GM21619 (cell line): ENCODE data around the gene REN.

ENCODE experiments used
- ATAC-seq: cut with Tn5 transposase; IDR thresholded peaks from one replicate; pipeline ENCODE4 v1.9.1; 2021; ENCODE audit not compliant: unreplicated experiment

REN gene

DNA sequence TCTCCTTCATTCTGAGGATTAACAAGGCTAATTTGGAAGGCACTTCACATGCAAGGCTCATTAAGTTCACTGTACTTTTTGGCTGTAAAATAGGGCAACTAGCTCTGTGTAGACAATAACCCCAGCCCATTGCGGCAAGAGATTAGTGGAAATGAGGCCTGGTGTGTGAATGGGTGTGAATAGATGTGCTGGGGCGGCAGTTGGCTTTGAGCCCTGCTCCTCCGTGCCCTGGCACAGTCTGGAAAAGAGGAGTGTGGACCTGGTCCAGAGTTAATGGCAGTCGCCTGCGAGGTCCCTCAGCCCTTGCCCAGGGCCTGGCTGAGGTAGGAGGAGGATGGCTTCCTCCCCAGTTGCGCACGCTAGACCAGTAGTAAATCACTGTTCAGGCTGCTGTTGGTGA, 25.3 kb upstream of the REN start:
- no peak for ATAC-seq

DNA sequence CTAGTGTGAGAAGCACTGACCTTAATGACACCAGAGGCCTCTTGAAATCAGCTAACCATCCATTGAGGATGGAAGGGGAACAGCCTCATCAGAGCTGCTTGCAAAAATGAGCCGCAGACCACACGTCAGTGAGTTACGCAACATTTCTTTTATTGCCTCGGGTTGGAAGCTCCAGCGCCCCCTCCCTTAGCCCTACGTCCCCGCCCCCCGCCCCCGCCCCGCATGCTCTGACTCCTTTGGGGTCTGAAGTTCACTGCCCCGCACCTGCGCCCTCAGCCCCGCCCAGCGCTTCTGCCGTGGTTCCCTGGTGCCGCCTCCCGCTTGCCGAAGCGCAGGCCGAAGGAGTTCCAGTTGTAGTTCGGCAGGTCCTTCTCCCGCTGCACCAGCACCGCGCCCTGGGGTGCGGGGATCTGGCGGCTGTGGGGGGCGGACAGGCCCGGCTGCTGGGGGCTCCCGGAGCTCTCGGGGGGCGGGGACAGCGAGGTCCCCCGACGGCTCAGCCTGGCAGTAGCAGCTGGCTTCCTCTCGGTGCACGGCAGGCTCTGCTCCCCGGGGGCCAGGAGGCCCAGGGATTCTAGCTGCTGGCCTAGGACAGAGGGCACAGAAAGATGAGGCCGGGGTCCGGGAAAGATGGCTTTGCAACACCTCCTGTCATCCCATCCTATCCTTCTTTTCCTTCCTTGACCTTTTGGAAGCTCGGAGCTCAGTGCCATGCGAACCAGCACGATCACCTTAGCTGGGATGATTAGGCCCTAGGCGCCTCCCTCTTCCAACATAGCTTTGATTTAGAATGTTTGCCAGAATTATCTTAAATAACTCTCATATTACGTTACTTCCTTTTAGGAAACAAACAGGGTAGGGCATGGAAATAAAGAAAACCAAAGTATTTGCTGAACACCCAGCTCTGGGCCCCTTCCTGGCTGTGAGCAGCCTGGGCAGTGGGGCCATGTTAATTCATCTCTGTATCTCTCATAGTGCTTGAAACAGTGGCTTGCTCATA, 24.4 kb upstream of the REN start:
- ATAC-seq, result no peak

GRCh38 chr1:204188959-204189639, 23.0 kb upstream of the REN start:
- no peak for ATAC-seq

DNA sequence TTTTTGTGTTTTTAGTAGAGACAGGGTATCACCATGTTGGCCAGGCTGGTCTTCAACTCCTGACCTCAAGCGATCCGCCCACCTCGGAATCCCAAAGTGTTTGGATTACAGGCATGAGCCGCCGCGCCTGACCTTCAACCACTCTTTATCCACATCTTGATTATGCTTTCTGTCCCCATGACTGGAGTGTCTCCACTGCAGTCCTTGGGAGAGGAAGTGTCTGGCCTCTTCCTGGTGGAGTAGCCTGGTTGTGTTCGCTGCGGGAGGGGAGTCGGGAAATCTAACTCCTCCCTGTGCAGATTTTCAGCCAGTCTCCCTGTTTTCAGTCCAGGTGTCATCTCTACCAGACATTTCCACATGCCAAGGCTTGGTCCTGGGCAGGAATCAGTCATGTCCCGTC, 20.5 kb upstream of the REN start:
- no peak for ATAC-seq

DNA sequence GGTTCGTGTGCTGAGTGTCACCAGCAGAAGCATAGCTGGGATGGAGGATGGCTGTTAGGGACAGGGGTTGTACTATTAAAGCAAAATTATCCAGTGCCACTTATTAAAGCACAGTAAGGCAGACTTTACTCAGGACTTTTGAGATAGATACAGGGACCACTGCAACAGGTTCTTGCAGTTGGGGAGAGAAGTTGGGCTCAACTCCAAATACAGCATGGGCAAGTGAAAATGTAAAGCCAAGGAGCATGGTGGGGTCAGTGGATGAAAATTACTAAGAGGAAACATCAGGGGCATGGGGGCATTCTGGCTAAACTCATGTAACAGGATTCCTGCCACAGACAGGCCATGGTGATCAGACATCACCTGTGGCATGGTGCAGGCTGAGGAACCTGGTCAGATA, 15.0 kb upstream of the REN start:
- ATAC-seq, result no peak

DNA sequence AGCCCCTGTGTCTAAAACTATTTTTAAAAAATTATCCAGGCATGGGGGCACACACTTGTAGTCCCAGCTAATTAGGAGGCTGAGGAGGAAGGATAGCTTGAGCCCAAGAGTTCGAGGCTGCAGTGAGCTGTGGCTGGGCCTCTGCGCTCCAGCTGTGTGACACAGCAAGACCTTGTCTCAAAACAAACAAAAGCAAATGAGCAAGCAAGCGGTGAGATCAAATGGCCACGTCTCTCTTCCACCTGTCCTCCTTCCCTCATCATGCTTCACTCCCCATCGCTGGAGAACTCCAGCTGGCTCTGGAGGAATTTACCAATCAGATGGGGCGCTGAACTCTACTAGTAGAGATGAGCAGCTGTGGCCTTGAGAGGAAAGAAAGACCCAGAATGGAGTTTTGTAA, 14.0 kb upstream of the REN start:
- ATAC-seq, result no peak

DNA sequence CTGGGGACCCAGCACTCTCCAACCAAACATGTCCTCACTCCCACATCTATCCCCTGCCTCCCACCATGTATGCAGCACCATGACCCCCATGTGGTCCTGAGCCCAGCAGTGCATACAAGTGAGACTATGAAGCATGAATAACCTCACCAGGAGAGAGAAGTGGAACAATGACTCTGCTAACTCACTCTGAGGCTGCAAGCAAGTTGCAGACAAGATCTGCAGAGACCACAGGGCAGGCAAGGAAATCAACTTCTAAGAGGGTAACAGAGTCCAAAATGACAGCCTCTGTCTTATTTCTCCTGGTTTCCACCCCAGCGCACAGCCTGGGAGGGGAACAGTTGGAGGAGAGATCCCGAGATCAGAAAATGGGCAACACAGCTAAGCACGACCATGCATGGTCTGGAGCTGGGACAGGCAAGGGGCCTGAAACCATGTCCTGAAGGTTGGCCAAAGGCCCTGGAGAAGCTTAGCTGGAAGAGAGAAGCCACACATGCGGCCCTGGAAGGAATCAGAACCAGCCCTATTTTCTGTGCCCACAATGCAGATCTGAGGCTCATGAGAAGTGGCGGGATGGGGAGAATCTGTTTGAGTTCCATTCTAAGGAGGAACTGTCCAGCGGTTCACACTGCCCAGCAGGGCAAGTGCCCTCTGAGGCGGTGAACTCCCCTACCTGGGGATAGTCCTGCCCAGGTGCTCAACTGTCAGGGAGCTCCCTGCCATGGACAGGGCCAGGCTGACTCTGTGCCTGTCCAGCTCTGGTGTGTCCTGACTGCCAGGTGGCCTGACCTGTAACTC, 12.5 kb upstream of the REN start:
- ATAC-seq, result no peak

DNA sequence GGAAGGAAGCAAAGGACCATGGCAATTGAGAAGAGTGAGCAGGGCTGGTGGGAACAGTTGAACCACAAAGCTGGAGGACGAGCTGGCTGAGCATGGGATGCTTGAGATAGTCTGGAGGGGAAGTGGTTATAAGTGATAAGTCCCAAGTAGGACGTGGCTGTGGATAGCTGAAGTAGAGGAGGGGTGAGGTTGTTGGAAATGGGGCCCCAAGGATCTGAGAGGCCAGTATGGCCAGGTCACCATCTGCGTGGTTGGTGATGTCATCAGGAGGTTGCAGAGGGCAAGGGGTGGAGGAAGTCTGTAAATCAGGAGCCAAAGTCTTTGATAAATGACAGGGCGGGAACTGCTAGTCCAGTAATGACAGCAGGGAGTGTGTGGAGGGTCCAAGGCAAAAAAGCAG, 11.0 kb upstream of the REN start:
- ATAC-seq, result no peak

- ATAC-seq, result no peak
Observed at GRCh38 chr1:204176049-204176448, 9.9 kb upstream of the REN start.

DNA sequence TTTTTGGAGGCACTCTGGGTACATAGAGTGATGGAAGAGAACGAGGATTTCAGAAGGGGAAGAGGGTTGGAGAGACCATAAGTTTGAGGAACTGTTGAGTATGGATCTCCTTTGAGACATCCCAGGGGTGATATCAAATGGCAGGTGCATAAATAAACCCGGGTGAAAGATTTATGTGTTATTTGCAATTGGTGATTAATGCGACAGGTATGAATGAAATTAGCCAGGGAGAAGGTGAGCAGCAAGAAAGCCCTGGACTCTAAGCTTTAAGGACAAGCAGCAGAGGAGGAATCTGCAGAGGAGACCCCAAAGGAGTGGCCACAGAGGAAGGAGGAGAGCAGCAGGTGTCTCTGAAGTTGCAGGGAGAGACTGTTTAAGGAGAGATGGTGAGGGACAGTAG, 8.8 kb upstream of the REN start:
- ATAC-seq, result no peak

DNA sequence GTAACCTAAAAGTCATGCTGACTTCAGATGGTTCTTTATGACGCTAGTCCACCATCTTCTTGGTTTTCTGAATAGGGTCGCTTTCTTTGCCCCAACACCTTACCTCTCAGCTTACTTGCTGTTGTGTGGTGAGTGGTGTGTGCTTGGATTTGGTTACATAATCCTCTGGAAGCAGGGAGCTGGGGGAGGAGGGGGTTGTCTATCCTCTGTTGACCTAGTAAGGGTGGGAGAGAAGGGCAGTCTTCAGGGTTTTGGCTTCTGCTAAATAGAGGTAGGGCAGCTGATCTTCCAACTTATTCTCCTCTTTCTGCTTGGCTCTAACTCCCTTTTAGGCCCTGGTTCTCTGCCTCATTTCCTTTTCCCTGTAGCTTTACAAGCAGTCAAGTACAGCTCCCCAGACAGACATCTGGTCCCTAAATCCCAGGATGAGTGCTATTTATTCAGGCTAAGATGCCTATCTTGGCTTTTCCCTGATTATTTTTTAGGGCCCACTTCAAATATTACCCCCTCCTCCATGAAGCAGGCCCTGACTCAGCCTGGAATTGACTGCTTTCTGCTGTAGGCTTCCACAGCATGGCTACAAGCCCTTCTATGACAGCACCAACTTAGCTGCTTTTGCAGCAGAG, 6.4 kb upstream of the REN start:
- no peak for ATAC-seq

GRCh38 chr1:204171751-204172178, 5.6 kb upstream of the REN start:
- ATAC-seq, result no peak

DNA sequence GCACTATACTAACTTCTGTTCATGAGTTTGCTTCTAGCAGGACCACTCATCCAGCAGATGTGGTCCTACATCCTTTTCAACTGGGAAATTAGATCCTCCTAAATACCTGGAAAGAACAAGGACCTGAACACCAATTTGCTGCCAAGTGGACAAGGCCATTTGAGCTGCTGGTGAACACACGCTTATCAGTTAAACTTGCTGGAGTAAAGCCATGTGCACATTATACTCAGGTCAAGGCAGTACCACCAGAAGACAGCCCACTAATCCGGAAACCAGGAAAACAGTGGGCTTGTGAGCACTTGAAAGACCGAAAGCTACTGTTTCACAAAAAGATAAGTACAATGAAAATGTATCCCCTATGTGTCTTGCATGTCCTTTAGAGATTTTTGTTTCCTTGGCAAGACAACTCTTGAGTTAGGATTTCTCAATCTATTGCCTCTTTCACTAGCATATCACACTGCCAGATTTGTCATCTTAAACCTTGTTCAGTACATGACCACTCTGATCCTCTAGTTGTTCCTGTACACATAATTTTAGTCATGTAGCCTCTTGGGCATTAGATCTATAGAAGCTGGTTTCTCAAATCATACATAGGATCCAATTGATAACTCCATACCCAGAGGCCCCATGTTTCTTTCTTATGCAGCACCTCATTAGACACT, 4.5 kb upstream of the REN start:
- ATAC-seq, result no peak

DNA sequence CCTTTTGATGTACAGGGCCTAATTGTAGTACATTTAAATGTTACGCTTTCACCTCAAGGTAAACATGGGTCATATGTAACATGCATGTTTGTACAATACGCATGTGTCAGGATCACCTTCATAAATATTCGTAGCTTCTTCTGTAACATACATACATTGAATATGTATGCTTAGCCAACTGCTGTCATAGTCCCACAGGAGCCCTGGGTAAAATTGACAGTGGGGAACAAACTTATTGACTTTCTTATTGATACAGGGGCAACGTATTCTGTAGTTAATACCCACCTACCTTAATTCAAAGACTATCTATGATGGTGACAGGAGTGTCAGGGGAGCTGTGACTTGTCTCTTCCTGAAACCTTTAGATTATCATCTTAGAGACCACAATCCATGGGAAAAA, 3.7 kb upstream of the REN start:
- ATAC-seq, result no peak

DNA sequence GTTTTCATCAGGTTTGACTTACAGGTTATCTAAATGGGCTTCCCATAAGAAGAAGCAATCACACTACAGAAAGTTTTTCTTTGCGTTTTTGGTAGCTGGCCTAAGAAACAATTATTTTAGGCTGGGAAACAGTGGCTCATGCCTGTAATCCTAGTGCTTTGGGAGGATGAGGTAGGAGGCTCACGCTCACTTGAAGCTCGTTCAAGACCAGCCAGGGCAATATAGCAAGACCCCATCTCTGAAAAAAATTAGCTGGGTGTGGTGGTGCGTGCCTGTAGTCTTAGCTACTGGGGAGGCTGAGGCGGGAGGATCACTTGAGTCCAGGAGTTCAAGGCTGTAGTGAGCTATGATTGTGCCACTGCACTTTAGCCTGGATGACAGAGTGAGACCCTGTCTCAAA, 1.6 kb upstream of the REN start:
- ATAC-seq, result no peak

- no peak for ATAC-seq
Observed at GRCh38 chr1:204162494-204163074, 3.6 kb downstream of the REN start.

GRCh38 chr1:204161609-204162493, 4.3 kb downstream of the REN start:
- no peak for ATAC-seq

GRCh38 chr1:204157962-204158361, 8.2 kb downstream of the REN start:
- ATAC-seq, result no peak

DNA sequence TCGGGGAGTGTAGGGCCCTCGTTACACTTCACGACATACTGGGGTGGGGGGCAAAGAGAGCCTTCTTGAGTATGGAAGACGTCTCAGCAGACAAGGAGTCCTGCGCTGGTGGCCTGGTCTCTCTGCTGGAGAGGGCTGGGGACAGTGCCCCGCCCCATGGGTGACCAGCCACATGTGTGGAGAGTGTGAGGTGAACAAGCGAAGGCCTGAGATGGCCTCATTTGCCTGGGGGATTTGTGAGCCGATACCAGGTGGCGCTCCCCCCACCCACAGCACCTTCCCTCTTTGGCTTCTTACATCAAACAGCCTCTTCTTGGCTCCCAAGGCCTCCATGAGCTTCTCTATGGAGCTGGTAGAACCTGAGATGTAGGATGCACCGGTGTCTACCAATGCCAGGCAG, 10.3 kb downstream of the REN start:
- ATAC-seq, result no peak
